Measurements from ENCODE around the gene TRMT5. TPM values are rescaled to one million over a fixed set of nuclear protein-coding genes. Genes with fewer than 3 reads are reported as not detected.

Gene TRMT5
- total and polyA plus RNA-seq, 2 of the 8 experiments (the other 6 are each of a cell fraction or from before 2014, with no cell fraction given), result 4.3 to 24.2 TPM

DNA sequence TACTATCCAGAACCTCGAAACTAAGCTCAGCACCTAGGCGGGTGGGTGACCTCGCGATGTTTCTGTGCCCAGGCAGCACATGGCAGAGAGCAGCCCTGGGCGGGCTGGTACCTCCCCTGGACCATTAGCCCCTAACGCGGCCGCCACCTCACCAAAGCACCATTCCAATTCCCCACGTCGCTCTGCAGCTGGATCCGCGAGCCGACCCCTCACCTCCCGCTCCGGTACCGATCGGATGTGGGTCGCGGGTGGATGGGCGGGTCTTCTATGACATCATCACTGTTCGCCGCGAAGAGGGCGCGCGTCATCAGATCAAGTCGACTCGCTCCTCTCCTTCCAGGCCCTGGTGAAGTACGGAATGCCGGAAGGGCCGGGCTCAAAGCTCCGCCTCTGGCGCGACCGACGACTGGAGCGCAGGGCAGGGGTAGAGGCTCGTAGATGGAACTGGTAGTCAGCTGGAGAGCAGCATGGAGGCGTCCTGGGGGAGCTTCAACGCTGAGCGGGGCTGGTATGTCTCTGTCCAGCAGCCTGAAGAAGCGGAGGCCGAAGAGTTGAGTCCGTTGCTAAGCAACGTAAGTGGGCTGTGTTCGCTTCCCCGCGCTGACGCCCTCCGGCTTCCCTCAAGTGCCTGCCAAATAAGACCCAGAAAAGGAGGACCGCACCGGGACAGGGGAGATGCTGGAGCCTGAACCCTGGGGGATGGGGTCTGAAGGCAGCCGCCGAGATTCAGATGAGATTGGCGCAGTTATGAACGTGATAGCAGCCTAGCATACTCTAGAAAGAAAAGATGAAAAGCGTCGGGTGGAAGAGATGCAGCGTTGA, at the start of gene TRMT5, which contains the start of gene SLC38A6 (continued):
- TF ChIP-seq, protein P1, sequence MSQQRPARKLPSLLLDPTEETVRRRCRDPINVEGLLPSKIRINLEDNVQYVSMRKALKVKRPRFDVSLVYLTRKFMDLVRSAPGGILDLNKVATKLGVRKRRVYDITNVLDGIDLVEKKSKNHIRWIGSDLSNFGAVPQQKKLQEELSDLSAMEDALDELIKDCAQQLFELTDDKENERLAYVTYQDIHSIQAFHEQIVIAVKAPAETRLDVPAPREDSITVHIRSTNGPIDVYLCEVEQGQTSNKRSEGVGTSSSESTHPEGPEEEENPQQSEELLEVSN (IDR thresholded peaks at IDR 0.05), result peak; percentile 75; the same call in 1 of the 2 replicates
- peak; percentile 75 for TF ChIP-seq KDM5A (IDR thresholded peaks at IDR 0.05; ENCODE audit: low read length)
- TF ChIP-seq POLR2A (IDR thresholded peaks at IDR 0.05; ENCODE audit: control extremely low read depth in 1 of 2, low read depth in 2 of 2, low read length in 2 of 2), result peak; percentile 81 to 83
- TF ChIP-seq SP2 (IDR thresholded peaks at IDR 0.05; ENCODE audit: low read length), result no peak
- peak; percentile 81 for TF ChIP-seq TBP (IDR thresholded peaks at IDR 0.05; ENCODE audit: low read depth, low read length)
- no peak for TF ChIP-seq SIX5 (IDR thresholded peaks at IDR 0.05; ENCODE audit: low read depth, low read length)
- TF ChIP-seq GTF2F1 (IDR thresholded peaks at IDR 0.05; ENCODE audit: borderline replicate concordance, low read depth, low read length), result no peak
- no peak; a peak in 1 of 3 replicates for TF ChIP-seq EP300 (IDR thresholded peaks at IDR 0.05; ENCODE audit: borderline replicate concordance in 1 of 2, low read depth in 2 of 2, low read length in 2 of 2)
- TF ChIP-seq, protein P2, sequence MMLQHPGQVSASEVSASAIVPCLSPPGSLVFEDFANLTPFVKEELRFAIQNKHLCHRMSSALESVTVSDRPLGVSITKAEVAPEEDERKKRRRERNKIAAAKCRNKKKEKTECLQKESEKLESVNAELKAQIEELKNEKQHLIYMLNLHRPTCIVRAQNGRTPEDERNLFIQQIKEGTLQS (IDR thresholded peaks at IDR 0.05; ENCODE audit: insufficient read depth, low read depth, low read length), result peak; percentile 88
- TF ChIP-seq PHF8 (conservative IDR thresholded peaks at IDR 0.05; ENCODE audit: low read depth, low read length), result peak; percentile 90
- no peak for TF ChIP-seq TCF12 (IDR thresholded peaks at IDR 0.05; ENCODE audit: low read depth, low read length)
- TF ChIP-seq, protein P3, sequence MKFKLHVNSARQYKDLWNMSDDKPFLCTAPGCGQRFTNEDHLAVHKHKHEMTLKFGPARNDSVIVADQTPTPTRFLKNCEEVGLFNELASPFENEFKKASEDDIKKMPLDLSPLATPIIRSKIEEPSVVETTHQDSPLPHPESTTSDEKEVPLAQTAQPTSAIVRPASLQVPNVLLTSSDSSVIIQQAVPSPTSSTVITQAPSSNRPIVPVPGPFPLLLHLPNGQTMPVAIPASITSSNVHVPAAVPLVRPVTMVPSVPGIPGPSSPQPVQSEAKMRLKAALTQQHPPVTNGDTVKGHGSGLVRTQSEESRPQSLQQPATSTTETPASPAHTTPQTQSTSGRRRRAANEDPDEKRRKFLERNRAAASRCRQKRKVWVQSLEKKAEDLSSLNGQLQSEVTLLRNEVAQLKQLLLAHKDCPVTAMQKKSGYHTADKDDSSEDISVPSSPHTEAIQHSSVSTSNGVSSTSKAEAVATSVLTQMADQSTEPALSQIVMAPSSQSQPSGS (IDR thresholded peaks at IDR 0.05; ENCODE audit: low read length), result no peak; the same call in 1 of the 2 replicates
- peak; percentile 99 for TF ChIP-seq SAP30 (IDR thresholded peaks at IDR 0.05; ENCODE audit: insufficient read depth, insufficient replicate concordance, low read length)
- TF ChIP-seq CEBPB (IDR thresholded peaks at IDR 0.05; ENCODE audit: low read depth, low read length), result no peak
- TF ChIP-seq, protein P4, sequence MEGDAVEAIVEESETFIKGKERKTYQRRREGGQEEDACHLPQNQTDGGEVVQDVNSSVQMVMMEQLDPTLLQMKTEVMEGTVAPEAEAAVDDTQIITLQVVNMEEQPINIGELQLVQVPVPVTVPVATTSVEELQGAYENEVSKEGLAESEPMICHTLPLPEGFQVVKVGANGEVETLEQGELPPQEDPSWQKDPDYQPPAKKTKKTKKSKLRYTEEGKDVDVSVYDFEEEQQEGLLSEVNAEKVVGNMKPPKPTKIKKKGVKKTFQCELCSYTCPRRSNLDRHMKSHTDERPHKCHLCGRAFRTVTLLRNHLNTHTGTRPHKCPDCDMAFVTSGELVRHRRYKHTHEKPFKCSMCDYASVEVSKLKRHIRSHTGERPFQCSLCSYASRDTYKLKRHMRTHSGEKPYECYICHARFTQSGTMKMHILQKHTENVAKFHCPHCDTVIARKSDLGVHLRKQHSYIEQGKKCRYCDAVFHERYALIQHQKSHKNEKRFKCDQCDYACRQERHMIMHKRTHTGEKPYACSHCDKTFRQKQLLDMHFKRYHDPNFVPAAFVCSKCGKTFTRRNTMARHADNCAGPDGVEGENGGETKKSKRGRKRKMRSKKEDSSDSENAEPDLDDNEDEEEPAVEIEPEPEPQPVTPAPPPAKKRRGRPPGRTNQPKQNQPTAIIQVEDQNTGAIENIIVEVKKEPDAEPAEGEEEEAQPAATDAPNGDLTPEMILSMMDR (IDR thresholded peaks at IDR 0.05; ENCODE audit: control extremely low read depth in 1 of 3, insufficient read depth in 1 of 3, low read depth in 1 of 3, low read length in 3 of 3), result no peak
- TF ChIP-seq, protein P5, sequence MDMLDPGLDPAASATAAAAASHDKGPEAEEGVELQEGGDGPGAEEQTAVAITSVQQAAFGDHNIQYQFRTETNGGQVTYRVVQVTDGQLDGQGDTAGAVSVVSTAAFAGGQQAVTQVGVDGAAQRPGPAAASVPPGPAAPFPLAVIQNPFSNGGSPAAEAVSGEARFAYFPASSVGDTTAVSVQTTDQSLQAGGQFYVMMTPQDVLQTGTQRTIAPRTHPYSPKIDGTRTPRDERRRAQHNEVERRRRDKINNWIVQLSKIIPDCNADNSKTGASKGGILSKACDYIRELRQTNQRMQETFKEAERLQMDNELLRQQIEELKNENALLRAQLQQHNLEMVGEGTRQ (IDR thresholded peaks at IDR 0.05; ENCODE audit: low read length), result no peak
- no peak for TF ChIP-seq JUN (IDR thresholded peaks at IDR 0.05; ENCODE audit: low read depth, low read length)
